ENCODE data around the gene DYNC1LI2. TPM values are rescaled to one million over a fixed set of nuclear protein-coding genes. Genes with fewer than 3 reads are reported as not detected.

DYNC1LI2 gene
- total RNA-seq, 1 experiment from 2014 or later, result 132 TPM

Other genes with a start within 250 kb of the DYNC1LI2 start
- gene TK2, start 201.5 kb downstream of the DYNC1LI2 start, total RNA-seq (2014; rRNA removed; shearing (Covaris generic)), result 18.0 and 25.0 TPM in 2 replicates
- 162 and 176 TPM in 2 replicates for gene CKLF, start 199.0 kb downstream of the DYNC1LI2 start, total RNA-seq (2014; rRNA removed; shearing (Covaris generic))
- 1.7 and 3.2 TPM in 2 replicates for gene CMTM1, start 185.2 kb downstream of the DYNC1LI2 start, total RNA-seq (2014; rRNA removed; shearing (Covaris generic))
- not detected in 2 replicates for gene CMTM2, start 172.1 kb downstream of the DYNC1LI2 start, total RNA-seq (2014; rRNA removed; shearing (Covaris generic))
- 35.6 and 35.7 TPM in 2 replicates for gene CMTM3, start 146.9 kb downstream of the DYNC1LI2 start, total RNA-seq (2014; rRNA removed; shearing (Covaris generic))
- gene CMTM4, start 54.9 kb downstream of the DYNC1LI2 start, total RNA-seq (2014; rRNA removed; shearing (Covaris generic)), result 64.2 and 64.5 TPM in 2 replicates
- gene TERB1, start 50.0 kb upstream of the DYNC1LI2 start, total RNA-seq (2014; rRNA removed; shearing (Covaris generic)), result 0.20 TPM in 1 of 2 replicates, not detected in the other
- 206 and 212 TPM in 2 replicates for gene NAE1, start 79.4 kb upstream of the DYNC1LI2 start, total RNA-seq (2014; rRNA removed; shearing (Covaris generic))
- not detected in 2 replicates for gene CA7, start 92.8 kb upstream of the DYNC1LI2 start, total RNA-seq (2014; rRNA removed; shearing (Covaris generic))
- gene PDP2, start 128.9 kb upstream of the DYNC1LI2 start, total RNA-seq (2014; rRNA removed; shearing (Covaris generic)), result 7.4 and 10.5 TPM in 2 replicates
- not detected in 2 replicates for gene CDH16, start 167.3 kb upstream of the DYNC1LI2 start, total RNA-seq (2014; rRNA removed; shearing (Covaris generic))
- 0.57 and 0.66 TPM in 2 replicates for gene RRAD, start 173.9 kb upstream of the DYNC1LI2 start, total RNA-seq (2014; rRNA removed; shearing (Covaris generic))
- 270 and 295 TPM in 2 replicates for gene CIAO2B, start 182.8 kb upstream of the DYNC1LI2 start, total RNA-seq (2014; rRNA removed; shearing (Covaris generic))
- 45.5 and 51.5 TPM in 2 replicates for gene CES2, start 183.9 kb upstream of the DYNC1LI2 start, total RNA-seq (2014; rRNA removed; shearing (Covaris generic))
- gene CES3, start 209.7 kb upstream of the DYNC1LI2 start, total RNA-seq (2014; rRNA removed; shearing (Covaris generic)), result 0.42 and 0.55 TPM in 2 replicates
- not detected in 2 replicates for gene CES4A, start 237.0 kb upstream of the DYNC1LI2 start, total RNA-seq (2014; rRNA removed; shearing (Covaris generic))

Data from NCI-H460 (cell line).